Measurements from ENCODE around the gene SREBF2.

SREBF2 gene

DNA sequence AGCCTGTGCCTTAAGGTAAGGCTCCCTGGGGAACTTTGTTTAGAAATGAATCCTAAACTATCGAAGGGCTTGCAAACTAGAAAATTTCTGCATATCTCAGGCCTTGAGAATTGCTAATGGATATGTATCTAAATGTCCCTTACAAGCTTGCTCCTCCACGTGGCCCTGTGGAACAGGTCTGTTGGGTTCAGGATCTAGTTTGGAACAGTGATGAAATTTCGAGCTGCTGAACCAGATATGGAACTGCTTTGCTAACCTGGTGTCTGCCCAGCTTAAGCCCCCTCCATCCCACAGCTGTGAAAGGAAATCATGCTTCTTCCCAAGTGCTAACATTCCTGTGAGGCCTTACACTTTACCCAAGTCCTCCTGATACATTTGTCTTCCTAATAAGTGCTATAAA, 11.6 kb downstream of the SREBF2 start:
- intact Hi-C loops (cut with DNase I; ENCODE audit: low total_unique reads), result no loop called here
- peaks cover 0 to 56% (median 22%) of the 10 kb centered on the region in 4 donors for H3K4me1 ChIP-seq
- no peak for DNase-seq
- H3K9me3 ChIP-seq, result no peaks in the 10 kb centered on the region
- no peaks in the 10 kb centered on the region for H3K27me3 ChIP-seq
- no peak overlapping the region for H3K4me3 ChIP-seq
- H3K36me3 ChIP-seq, result no peaks in the 10 kb centered on the region
- no peak for TF ChIP-seq CTCF (IDR thresholded peaks at IDR 0.05)
- no peak overlapping the region for H3K27ac ChIP-seq

- Histone ChIP-seq H3K4me1 (peaks cover 0 to 51% (median 20%) of the 10 kb centered on the region in 4 donors), H3K27ac (no peak overlapping the region), H3K36me3 (no peaks in the 10 kb centered on the region), H3K27me3 (no peaks in the 10 kb centered on the region), H3K9me3 (no peaks in the 10 kb centered on the region), H3K4me3 (no peak overlapping the region)
- TF ChIP-seq CTCF (IDR thresholded peaks at IDR 0.05), result no peak
- no peak for DNase-seq
- intact Hi-C loops (cut with DNase I; ENCODE audit: low total_unique reads), result no loop called here
Measured at GRCh38 chr22:41845380-41846267, 12.7 kb downstream of the SREBF2 start.

- TF ChIP-seq CTCF (IDR thresholded peaks at IDR 0.05), result no peak
- Histone ChIP-seq H3K36me3 (no peaks in the 10 kb centered on the region), H3K9me3 (no peaks in the 10 kb centered on the region), H3K4me3 (no peak overlapping the region), H3K27me3 (no peaks in the 10 kb centered on the region), H3K27ac (no peak overlapping the region), H3K4me1 (peaks cover 0 to 43% (median 12%) of the 10 kb centered on the region in 4 donors)
- intact Hi-C loops (cut with DNase I; ENCODE audit: low total_unique reads), result no loop called here
- no peak for DNase-seq
Measured at GRCh38 chr22:41846268-41846987, 13.5 kb downstream of the SREBF2 start.

DNA sequence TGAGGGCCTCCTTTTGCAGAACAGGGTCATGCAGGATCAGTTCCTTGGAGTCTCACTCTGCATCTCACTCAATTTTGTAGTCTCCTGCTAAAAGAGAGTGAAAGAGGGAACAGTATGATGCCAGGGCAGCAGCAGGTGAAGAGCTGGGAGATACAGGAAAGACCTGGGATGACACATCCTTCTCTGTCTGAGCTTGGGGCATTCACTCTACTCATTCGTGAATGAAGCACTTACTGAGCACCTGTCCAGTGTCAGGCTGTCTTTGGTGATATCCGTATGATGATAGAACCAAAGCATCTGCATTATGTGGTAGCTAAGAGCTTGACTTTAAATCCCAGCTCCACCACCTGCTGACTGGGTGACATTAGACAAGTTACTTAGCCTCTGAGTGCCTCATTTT, 14.4 kb downstream of the SREBF2 start:
- DNase-seq, result no peak
- H3K4me1 ChIP-seq, result peaks cover 0 to 34% (median 12%) of the 10 kb centered on the region in 4 donors
- no peak overlapping the region for H3K27ac ChIP-seq
- H3K4me3 ChIP-seq, result no peak overlapping the region
- intact Hi-C loops (cut with DNase I; ENCODE audit: low total_unique reads), result no loop called here
- no peaks in the 10 kb centered on the region for H3K9me3 ChIP-seq
- no peak for TF ChIP-seq CTCF (IDR thresholded peaks at IDR 0.05)
- no peaks in the 10 kb centered on the region for H3K36me3 ChIP-seq
- no peaks in the 10 kb centered on the region for H3K27me3 ChIP-seq

- Histone ChIP-seq H3K36me3 (no peaks in the 10 kb centered on the region), H3K27ac (no peak overlapping the region), H3K4me1 (peaks cover 0 to 30% (median 10%) of the 10 kb centered on the region in 4 donors), H3K9me3 (no peaks in the 10 kb centered on the region), H3K4me3 (no peak overlapping the region), H3K27me3 (no peaks in the 10 kb centered on the region)
- no peak for TF ChIP-seq CTCF (IDR thresholded peaks at IDR 0.05)
- peak; percentile 59 to 72 for DNase-seq
- intact Hi-C loops (cut with DNase I; ENCODE audit: low total_unique reads), result no loop called here
Measured at GRCh38 chr22:41848468-41848867, 15.6 kb downstream of the SREBF2 start.

All from tibial artery (tissue), 4 donors.